COR-L47 (cell line): Measurements from ENCODE around the gene CACNA1G.

Experiments
- DNase-seq: peaks from one replicate; lab custom pipeline; 2025; lab: John Stamatoyannopoulos, UW

Gene CACNA1G

DNA sequence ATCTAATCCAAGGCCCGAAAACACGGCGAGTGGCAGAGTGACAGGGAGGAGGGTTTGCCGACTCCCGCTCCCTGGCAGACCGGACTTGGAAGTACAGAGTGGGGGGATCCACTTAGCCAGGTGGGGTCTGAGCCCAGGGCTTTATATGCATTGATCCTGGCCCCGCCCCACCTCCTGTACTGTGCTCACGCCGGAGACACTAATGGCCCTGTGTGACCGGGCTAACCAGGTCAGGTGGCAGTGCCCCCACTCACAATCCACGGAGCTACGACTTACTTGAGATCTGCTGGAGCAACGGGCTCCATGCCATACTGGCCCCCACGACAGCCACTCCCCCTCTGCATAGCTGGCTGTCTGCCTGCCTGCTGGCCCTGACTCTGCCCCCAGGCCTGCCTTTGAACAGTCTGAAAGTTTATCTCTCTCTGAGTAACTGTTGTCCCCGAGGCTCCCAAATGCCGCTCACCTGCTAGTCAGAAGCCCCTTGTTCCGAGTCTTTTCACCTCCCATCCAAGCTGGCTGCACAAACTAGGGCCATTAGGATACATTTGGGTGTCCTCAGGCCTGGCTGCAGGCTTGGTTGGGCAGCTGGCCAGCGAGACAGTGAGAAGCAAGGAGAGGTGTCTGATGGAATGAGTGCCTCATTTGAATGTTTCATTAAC lies 28.0 kb downstream of the CACNA1G start:
- DNase-seq, result no peak

DNA sequence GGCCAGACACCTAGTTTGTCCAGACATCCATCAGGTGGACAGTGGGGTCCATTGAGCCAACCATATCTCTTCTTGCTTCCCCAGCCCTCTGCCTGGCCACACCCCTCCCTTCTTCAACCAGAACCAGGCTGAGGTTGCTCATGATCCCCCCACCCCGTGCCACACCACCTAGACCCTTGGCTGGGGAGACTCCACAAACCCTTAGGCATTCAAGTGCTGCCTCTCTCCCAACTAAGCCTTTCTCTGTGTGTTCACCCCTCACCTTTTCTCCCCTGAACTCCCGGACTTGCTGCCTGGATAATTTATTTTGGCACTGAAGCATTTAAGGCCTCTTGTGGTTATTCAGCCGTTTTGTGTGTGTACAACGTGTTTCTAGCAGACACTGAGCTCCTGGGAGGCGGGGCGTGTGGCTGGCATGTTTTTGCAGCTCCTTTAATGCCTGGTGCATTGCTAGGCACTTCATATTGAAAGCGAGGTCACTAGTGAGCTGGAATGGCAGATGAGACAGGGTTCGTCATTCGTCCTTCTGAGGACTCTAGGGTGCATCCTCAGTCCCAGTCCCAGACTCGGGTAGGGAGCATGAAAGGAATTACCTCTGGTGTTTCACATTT lies 28.7 kb downstream of the CACNA1G start:
- DNase-seq, result no peak

DNA sequence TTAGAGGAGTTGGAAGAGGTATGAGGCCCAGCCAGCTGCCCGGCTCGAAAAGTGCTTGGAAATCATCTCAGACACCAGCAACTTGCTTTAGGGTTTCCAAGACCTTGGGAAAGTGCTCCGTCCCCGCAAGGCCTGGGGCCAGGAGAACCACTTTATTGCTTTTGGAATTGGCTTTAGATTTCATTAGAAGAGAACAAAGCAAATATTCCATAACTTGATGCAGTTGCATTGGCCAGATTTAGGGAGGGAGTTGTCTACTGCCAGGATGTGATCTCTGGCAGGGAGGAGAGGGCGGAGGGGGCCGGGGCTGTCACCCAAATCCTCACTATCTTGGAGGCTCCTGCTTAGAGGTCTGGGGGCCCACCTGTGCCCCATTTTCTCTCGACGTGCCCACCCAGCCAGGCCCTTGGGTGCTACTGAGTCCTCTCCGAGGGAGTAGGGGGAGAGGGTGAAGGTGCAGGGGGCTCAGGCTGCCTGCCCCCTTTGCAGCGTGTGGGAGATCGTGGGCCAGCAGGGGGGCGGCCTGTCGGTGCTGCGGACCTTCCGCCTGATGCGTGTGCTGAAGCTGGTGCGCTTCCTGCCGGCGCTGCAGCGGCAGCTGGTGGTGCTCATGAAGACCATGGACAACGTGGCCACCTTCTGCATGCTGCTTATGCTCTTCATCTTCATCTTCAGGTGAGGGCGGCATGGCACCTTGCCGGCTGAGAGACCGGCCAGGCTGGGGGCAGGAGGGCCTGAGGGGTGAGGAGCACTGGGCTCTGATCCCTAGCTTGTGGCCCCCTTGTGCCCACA lies 30.6 kb downstream of the CACNA1G start:
- no peak for DNase-seq

DNA sequence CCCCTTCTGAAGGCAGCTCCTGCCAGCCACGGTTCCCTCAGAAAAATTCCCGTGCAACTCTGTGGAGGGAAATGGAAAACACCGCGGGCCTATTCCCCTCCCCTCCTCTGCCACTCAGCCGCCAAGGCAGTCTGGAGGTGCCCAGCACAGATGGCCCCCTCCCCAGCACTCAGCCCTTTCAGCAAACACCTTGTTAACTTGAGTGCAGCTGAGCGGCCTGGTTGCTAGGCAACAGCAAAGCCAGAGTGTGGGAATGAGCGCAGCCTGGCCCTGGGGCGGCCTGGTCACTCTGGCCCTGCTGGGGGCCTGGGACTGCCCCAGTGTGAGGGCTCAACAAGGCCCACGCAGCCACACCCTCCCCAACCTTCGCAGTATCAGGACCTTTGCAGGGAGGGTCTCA lies 32.8 kb downstream of the CACNA1G start:
- DNase-seq, result peak; percentile 71

DNA sequence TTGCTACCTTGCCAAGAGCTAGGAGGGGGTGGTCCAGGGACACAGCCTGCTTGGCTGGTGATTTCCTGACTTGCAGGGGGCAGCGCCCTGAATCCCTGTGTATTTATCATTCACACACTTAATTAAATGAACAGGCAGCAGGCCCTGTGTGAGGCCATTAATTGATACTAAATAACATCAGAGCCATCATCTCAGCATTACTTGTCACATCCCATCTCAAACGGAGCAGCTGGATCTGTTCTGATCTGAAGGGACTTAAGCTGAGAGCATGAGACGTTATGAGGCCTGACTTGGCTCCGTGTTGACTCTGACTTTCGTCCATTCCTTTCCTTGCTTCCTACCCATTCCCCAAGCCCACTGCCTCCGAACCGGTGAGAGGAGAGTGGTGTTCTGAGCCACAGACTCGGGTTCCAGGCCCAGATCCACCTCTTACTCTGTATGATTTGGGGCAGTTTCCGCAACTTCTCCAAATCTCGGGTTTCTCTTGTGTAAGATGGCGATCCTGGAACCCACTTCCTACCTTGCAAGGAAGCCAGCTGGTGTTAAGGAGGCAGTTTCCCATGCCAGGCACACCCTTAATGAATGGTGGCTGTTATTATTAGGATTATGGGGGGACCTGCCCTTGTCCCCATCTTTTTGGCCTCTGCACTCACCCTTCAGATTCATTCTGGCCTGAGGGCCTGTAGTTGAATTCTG lies 33.8 kb downstream of the CACNA1G start:
- no peak for DNase-seq

DNA sequence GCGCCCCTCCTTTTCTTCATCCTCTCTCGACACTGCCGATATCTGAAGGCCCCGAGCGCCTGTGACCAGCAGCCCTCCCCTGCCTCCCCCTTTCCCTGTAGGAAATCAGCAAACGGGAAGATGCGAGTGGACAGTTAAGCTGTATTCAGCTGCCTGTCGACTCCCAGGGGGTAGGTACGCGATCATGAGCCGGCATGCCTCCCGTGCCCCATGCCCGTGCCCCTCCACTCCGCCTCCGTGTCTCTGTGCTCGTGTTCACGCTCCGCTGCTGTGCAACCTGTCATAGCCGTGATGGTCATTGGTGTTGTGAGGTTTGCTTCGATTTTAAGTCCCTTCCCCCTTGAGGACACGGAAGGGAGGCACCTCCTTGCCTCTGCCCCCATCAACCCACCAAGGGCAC lies 34.4 kb downstream of the CACNA1G start:
- no peak for DNase-seq

DNA sequence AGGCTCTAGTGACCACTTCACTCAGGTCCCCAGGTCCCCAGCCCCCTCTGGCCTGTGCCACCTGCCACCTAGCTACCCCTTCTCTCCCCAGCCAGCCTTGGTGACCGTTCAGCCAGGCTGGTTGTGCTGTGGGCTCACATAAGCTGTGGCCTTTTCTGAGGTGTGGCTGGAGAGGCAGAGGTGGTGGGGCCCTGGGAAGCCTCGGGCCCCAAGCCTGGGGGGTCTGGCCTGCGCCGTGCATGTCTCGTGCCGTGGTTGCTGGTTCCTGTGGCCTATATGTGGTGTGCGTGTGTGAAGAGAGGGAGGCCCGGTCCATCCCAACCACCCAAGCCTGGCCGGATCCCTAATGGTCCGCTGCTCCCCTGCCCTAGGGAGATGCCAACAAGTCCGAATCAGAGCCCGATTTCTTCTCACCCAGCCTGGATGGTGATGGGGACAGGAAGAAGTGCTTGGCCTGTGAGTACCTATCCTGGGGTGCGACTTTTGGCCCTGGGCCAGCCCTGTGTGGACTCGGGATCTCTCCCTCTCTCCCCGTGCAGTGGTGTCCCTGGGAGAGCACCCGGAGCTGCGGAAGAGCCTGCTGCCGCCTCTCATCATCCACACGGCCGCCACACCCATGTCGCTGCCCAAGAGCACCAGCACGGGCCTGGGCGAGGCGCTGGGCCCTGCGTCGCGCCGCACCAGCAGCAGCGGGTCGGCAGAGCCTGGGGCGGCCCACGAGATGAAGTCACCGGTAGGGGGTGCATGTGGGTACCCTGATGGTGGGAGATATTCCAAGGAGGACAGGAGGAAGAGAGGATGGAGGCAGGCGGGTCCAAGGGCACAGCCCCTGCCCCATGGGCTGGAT lies 35.9 kb downstream of the CACNA1G start:
- DNase-seq, result no peak

DNA sequence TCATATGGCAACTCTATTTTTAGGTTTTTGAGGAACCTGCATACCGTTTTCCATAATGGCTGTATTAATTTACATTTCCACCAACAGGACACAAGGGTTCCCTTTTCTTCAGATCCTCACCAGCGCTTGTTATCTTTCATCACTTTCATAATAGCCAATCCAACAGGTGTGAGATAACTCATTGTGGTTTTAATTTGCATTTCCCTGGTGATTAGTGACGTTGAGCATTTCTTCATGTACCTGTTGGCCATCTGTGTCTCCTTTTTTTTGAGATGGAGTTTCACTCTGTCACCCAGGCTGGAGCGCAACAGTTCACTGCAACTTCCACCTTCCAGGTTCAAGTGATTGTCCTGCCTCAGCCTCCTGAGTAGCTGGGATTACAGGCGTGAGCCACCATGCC lies 38.0 kb downstream of the CACNA1G start:
- no peak for DNase-seq

DNA sequence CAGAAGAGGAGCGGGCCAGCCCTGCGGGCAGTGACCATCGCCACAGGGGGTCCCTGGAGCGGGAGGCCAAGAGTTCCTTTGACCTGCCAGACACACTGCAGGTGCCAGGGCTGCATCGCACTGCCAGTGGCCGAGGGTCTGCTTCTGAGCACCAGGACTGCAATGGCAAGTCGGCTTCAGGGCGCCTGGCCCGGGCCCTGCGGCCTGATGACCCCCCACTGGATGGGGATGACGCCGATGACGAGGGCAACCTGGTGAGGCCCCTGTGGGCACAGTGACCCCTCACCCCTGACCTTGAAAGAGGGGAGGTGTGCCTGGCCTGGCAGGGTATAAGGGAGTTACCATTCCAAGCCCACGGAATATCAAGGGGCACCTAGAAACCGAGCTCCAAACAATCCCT lies 39.1 kb downstream of the CACNA1G start:
- DNase-seq, result no peak

DNA sequence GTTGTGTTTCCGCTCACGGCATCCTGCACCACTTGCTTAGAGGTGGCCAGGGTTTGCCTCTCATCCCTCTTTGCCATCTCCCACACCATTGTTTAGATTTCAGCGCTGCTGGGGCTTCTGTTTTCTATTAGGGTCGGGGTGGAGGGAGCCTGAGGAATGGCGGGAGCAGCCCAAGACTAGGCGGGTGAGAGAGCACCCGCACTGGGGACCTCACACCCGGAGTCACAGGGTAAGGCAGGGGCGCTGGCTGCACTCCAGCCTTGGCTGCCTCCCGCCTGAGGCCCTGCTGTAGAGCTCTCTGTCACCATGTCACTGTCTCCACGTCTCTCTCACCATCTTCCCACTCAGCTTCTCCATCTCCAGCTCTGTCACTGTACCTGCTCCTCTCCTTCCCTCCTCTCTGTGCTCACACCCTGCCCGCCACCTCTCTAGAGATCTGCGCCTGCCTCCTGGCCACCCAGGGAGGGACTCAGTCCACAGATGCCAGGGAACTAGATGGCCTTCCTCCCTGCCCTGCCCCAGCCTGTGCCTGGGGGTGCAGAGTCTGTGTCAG lies 41.4 kb downstream of the CACNA1G start:
- DNase-seq, result no peak

DNA sequence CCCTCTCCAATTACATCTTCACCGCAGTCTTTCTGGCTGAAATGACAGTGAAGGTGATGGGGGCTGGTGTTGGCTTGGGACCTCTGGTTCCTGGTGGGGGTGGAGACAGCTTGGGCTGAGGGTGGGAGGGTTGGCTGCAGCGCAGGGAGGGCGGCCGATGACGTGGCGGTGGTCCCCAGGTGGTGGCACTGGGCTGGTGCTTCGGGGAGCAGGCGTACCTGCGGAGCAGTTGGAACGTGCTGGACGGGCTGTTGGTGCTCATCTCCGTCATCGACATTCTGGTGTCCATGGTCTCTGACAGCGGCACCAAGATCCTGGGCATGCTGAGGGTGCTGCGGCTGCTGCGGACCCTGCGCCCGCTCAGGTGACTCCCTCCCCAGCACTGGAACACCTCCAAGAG lies 42.3 kb downstream of the CACNA1G start:
- no peak for DNase-seq

DNA sequence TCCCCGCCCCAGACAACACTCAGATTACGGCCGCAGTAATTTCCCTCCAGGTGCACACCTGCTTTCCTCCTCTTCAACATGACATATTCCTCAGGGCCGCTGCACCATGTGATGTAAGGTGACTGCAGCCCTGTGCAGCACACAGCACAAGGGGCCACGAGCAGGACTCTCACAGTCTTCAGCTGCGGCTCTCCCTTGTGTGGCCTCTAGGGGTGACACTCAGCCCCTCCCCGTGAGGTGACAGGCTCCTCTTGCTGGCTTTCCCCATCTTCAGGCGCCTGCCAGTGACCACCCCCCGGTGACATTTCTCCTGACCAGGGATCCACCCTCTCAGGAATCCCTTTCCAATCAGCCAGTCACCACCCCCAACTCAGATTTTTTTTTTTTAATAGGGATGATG lies 42.8 kb downstream of the CACNA1G start:
- peak; percentile 68 for DNase-seq

DNA sequence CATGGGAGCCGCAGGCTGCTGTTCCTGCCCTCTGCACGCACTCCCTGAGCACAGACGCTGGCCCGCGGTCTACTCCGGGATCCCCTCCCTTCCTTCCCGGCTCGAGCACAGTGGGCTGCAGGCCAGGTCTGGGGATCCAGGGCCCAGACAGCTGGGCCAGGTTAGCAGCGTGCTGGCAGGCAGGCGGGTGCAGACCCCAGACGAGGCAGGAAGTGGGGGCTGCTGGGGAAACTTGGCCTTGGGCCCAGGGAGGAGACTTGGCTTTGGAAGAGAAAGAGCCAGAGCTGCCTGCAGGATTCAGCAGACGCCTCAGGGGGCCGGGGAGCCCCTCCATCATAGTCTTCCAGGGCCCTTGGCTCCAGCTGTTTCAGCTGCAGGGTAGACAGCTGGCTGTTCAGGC lies 44.0 kb downstream of the CACNA1G start:
- DNase-seq, result peak; percentile 92

DNA sequence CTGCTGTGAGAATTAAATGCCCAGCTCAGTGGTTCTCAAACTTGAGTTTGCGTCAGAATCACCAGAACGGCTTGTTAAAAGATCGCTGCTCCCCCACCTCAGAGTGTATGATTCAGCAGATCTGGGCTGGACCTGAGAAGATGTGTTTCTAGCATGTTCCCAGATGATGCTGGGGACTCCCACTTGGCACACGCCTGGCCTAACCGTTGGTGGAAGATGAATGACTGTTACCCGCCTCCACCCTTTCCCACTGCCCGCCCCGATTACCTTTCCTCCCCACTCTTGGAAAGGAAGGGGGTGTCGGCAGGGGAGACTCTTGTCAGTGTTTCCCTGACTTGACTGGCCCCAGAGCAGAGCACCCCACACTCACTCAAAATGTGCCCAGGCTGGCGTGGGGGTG lies 44.9 kb downstream of the CACNA1G start:
- no peak for DNase-seq

DNA sequence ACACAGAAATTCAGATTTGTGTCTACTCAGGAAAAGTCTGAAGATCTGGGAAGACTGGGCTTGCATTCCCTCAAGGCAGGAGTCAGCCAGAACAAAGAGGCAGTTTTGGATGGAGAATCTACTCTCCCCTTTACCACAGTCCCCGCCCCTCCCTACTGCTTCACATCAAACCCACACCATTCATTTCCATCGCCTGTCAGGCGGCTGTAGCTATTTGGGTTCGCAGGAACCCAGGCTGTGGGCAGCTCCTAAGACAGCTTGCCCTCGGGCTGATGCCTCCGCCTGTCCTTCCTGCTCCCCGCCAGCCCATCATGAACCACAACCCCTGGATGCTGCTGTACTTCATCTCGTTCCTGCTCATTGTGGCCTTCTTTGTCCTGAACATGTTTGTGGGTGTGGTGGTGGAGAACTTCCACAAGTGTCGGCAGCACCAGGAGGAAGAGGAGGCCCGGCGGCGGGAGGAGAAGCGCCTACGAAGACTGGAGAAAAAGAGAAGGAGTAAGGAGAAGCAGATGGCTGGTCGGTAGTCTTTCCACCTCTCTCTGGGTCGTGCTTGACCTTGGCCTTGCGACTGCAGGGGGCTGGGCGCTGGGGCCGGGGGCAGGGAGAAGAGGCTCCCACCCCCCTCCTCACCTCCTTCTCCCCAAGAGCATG lies 47.1 kb downstream of the CACNA1G start:
- DNase-seq, result no peak

DNA sequence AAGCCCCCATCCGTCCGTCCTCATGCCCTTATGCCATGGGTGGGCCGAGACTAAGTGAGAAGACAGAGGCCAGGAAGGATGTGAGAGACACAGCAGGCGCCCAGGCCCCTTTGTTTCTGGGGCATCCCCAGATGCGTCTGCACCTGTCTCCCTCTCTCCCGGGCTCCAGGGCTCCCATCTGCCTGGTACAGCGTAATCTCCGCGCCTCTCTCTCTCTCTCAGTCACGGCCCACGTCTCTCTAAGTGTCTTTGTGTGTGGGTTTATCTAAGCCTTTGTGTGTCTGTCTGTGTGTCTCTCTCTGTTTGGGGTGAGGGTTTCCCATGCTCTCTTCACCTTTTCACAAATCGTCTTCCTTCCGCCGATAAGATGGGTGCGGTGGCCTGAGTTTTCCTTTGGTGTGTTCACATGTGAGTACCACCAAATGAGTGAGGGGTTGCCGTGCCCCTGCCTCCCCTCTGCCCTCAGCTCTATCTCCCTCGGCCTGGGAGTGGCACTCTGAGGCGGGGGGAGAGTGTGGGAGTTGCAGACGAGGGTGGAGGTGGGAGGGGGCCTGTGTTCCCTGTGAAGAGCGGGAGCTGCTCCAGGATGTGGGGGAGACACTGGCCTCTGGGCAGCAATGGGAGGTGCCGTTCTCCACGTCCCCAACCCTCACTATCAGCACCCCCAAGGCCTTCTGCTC lies 48.3 kb downstream of the CACNA1G start:
- DNase-seq, result peak; percentile 66

DNA sequence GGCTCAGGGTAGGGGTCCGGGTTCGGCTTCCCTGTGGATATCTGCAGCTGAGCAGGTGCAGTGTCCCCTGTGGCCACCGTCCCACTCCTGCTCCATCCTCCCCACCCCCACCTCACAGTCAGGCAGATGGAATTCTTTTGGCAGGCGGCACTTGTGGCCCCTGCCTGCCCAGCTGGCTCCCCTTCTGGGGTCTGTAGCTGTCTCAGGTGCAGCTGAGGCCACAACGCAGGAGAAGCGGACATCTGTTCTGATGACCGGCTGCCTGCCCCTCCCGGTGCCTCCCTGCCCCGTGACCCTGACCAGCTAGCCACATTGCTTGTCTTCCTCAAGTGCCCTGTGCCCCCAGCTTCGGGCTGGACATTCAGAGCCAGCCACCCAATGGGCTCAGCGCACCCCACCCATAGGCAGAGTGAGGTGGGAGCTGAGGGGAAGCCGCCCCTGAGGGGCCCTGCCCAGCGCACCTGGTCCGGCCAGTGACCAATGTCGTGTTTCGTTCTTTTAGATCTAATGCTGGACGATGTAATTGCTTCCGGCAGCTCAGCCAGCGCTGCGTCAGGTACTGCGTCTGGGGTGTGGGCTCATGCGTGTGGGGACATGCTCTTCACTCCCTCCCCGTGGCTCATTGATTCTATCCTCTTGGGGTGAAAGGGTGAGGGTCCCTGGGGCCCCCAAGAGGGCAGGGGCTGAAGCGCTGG lies 49.0 kb downstream of the CACNA1G start:
- no peak for DNase-seq

DNA sequence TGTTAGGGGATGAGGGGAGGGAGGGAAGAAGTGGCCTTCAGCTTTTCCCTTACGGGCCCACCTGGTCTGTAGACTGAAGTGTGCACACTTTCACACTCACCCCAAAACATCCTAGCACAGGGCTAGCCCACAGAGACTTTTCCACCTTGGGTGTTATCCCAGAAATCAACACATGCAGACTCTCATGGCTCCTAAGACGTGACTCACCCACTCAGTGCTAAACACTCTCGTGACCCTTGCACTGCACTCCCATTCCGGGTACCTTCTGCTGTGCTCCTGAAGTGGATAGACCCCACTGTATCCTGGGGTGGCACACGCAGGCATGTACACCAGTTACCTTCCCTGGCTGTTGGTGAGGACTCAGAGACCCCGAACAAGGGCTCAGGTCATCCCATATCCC lies 51.1 kb downstream of the CACNA1G start:
- no peak for DNase-seq

DNA sequence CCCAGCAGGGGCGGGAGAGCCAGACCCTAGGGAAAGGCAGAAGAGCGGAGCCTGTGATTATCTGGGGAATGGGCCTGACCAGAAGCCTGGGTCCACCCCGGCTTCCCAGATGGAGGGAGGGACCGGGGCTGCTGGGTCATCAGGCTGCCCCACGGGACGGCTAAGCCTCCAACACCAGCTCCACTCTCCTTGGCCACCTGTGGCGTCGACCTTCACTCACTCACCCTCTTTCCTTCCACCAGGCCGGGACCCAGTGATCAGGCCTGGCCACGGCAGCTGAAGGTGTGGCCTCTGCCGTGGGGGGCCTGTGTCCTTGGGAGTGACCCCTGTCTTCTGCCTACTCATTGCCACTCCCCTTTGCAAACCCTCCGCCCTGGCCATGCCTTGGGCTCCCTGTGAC lies 51.8 kb downstream of the CACNA1G start:
- no peak for DNase-seq
